GM12873 (cell line): Measurements from ENCODE around the gene FGF21.
A peak's percentile ranks its signal among the peaks of the same experiment; 100 is the strongest.

Source experiments
- TF ChIP-seq, protein P1 (sequence below): IDR thresholded peaks from 2 replicates; pipeline ENCODE4 v1.5.1; 2012; ENCODE audit warnings: low read depth, mild to moderate bottlenecking, moderate library complexity, low read length, control low read depth; ENCODE audit not compliant: insufficient read depth; ENCODE audit errors: missing control alignments

The FGF21 gene, protein sequence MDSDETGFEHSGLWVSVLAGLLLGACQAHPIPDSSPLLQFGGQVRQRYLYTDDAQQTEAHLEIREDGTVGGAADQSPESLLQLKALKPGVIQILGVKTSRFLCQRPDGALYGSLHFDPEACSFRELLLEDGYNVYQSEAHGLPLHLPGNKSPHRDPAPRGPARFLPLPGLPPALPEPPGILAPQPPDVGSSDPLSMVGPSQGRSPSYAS

DNA sequence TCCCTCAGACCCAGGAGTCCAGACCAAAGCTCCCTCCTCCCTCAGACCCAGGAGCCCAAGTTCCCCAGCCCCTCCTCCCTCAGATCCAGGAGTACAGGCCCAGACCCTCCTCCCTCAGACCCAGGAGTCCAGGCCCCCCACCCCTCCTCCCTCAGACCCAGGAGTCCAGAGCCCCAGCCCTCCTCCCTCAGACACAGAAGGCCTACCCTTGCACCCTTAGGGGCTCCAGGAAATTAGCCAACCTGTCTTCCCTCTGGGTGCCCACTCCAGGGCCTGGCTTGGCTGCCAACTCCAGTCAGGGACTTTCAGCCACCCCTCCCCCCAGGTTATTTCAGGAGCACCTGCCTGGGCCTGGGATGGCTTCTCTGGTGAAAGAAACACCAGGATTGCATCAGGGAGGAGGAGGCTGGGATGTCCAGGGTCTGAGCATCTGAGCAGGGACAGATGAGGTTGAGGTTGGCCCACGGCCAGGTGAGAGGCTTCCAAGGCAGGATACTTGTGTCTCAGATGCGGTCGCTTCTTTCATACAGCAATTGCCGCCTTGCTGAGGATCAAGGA lies at the start of gene FGF21:
Gene FGF21, plus strand, starts transcription at position 441 of the 558 bp plus-strand sequence. CDS start 713 bp downstream, outside the sequence.
- TF ChIP-seq, protein P1, sequence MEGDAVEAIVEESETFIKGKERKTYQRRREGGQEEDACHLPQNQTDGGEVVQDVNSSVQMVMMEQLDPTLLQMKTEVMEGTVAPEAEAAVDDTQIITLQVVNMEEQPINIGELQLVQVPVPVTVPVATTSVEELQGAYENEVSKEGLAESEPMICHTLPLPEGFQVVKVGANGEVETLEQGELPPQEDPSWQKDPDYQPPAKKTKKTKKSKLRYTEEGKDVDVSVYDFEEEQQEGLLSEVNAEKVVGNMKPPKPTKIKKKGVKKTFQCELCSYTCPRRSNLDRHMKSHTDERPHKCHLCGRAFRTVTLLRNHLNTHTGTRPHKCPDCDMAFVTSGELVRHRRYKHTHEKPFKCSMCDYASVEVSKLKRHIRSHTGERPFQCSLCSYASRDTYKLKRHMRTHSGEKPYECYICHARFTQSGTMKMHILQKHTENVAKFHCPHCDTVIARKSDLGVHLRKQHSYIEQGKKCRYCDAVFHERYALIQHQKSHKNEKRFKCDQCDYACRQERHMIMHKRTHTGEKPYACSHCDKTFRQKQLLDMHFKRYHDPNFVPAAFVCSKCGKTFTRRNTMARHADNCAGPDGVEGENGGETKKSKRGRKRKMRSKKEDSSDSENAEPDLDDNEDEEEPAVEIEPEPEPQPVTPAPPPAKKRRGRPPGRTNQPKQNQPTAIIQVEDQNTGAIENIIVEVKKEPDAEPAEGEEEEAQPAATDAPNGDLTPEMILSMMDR, result no peak

DNA sequence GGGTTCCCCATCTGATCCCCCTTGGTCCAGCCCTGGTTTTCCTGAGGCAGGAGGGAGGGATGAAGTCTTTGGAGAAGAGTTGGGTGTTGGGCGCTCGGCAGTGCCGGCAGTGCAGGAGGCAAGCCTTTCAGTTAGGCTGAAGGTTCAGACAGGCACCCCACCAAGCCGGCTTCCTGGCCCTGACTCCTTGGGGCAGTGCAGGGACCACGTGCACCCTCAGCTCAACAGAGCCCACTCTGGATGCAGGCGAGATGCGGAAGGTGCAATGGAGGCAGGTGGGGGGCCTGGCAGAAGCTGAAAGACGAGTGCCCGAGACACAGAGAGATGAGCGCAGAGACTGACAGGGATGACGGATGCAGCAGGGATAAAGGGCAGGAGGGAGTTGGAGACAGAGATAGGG lies 46.9 kb upstream of the FGF21 start:
- TF ChIP-seq, protein P1, result no peak

DNA sequence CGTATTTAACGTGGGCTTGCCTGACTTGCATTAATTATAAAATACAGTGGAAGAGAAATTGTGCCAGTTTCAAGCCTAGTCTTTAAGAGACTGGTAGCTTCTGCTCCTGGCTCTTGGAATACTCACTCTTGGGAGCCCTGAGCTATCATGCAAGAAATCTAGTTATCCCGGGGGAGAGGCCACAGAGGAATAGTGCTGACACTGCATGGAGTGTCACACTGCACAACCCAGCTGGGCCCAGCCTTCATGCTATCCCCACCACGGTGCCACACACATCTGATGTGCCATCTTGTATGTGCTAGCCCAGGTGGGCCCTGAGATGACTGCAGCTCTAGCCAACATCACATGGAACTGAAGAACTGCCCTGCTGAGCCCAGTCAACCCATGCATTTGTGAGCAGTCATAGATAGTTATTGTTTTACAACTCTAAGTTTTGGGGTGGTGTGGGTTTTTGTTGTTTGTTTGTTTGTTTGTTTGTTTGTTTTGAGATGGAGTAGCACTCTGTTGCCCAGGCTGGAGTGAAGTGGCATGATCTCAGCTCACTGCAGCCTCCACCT lies 44.1 kb upstream of the FGF21 start:
- TF ChIP-seq, protein P1, result no peak

DNA sequence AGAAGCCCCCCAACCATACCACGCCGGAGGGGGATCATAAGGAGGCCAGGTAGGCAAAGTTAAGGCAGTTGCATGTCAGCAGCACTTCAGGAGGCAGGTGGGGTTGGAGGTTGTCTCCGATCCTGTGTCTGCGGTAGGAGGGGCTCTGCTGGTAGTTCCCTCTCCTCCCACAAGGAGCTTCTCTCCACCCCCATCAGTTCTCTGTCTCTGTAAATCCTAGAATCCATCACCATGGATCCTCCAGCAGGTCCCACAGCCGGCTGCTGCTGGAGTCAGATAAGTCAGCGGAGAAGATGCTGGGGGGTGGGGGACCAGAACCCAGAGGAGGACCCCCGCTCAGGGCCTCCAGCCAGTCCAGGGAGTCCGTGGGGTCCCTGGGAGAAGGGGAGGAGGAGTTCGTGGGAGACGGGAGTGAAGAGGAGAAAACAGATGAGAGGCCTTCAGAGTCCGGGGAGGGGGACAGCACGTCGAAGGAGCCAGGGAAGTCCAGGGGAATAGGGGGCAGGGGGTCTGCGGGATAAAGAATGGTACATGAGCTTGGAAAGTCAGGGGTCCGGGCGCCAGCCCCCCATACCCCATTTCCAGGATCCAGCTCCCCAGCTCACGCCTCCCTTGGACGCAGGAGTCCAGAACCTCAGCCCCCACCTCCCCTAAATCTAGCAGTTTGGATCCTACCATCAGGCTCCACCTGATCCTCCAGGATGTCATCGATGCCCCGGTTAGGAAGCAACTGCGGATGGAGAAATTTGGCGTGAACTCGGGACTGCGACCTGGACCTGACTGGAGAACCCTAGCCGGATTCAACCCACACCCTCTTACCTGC lies 42.1 kb upstream of the FGF21 start:
- TF ChIP-seq, protein P1, result peak; percentile 40

DNA sequence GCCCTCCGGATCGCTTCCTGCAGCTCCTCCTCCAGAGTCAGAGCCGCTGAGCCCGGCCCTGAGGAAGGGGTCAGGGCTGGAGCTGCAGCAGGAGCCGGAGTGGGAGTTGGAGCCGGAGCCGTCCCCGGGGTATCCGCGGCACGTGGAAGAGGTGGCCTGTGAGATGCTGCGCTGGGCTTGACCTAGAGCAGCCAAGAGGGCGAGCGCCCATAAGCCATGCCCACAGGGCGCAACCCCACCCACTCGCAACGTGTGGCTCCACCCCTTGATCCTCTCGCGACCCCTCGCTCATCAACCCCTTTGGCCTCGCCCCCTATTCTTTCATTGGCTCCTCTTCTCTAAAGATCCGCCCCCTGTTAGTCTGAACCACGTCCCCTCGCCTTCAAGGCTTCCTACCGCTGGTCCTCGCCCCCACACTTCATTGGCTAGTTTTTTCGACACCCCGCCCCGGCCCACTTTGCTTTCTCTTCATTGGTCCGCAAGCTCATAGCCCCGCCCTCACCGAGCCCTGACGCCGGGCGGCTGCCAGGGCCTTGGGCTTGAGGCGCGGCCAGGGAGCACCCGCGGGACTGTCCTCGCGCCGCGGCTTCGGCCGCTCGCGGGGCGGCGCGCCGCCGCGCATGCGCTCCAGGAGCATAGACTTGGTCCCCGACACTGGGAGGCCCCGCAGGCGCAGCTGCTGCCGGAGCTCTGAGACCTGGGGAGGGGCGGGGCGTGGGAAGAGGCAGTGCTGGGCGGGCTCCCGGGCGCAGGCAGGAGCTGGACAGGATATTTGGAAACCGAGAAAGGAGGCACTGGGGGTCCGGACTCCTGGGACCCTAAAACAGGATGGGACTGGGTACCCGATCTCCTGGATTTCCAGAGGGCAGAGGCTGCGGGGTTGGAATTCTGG lies 41.2 kb upstream of the FGF21 start:
- TF ChIP-seq, protein P1, result no peak

DNA sequence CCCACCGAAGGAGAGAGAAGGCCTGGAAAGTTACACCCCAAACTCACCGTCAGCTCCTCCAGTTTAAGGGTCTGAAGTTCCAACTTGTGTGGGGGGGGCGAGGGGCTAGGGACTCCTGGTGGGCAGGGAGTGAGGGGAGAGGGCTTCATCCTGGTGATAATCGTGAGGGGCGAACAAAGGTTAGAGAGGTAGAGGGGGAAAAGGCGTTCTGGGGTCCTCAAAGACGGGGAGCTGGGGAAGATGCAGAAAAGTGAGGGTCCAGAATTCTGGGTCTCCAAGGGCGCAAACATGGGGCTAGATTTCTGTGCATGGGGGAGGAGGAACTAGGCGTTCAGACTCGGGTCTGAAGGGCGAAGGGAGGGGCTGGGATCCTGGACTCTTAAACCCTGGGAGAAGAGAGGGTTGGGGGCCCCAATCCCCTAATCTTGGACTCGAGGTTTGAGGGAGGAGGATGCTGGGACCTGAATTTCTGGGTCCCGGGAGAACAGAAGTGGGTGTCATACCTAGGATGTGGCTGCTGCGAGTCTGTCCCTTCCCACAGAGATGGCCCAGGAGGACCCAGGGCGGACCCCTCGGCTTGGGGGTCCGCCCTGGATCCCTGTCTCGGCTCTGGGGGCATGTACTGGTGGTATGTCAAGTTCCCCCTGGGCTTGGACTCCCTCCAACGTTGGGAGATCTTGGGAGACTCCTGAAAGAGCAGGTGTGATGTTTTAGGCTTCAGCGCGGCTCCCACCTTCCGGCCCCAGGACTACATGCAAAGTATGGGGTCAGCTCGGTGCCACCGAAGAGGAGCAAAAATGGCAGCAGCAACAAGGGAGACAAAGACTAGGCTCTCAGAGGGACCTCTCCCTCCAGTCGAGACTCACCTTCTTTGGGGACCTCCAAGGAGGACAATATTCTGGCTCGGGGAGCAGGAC lies 40.3 kb upstream of the FGF21 start:
- TF ChIP-seq, protein P1, result no peak
